Glomerular visceral epithelial cell (primary cell): ENCODE data around the gene FETUB.

Experiments
- DNase-seq: peaks from one replicate; pipeline ENCODE4 v3.0.0-alpha.2; 2016; ENCODE audit errors: extremely low spot score

The FETUB gene

GRCh38 chr3:186635532-186635931 lies 4.7 kb upstream of the FETUB start:
- DNase-seq = no peak

- DNase-seq = no peak
Measured at GRCh38 chr3:186636536-186636935, 3.7 kb upstream of the FETUB start.

- DNase-seq = no peak
Measured at GRCh38 chr3:186637686-186638085, 2.5 kb upstream of the FETUB start.

- no peak for DNase-seq
Measured at GRCh38 chr3:186638259-186638658, 1.9 kb upstream of the FETUB start.

GRCh38 chr3:186640473-186640818 lies 247 bp downstream of the FETUB start:
- no peak for DNase-seq

- DNase-seq = no peak
Measured at GRCh38 chr3:186640929-186641328, 730 bp downstream of the FETUB start.

- no peak for DNase-seq
Measured at GRCh38 chr3:186642014-186642413, 1.8 kb downstream of the FETUB start.

GRCh38 chr3:186643493-186643892 lies 3.3 kb downstream of the FETUB start:
- no peak for DNase-seq

- no peak for DNase-seq
Measured at GRCh38 chr3:186644683-186645082, 4.5 kb downstream of the FETUB start.

GRCh38 chr3:186646106-186646505 lies 5.9 kb downstream of the FETUB start:
- DNase-seq = no peak

GRCh38 chr3:186646841-186647240 lies 6.6 kb downstream of the FETUB start:
- no peak for DNase-seq

- DNase-seq = no peak
Measured at GRCh38 chr3:186648851-186649250, 8.7 kb downstream of the FETUB start.

- DNase-seq = no peak
Measured at GRCh38 chr3:186651678-186652215, 11.5 kb downstream of the FETUB start.

GRCh38 chr3:186653080-186653707 lies 13.0 kb downstream of the FETUB start:
- DNase-seq = no peak

GRCh38 chr3:186653984-186654383 lies 13.8 kb downstream of the FETUB start:
- DNase-seq = no peak

- DNase-seq = no peak
Measured at GRCh38 chr3:186663361-186664118, 23.3 kb downstream of the FETUB start.

- no peak for DNase-seq
Measured at GRCh38 chr3:186664119-186664495, 23.9 kb downstream of the FETUB start.

GRCh38 chr3:186664506-186664905 lies 24.3 kb downstream of the FETUB start:
- DNase-seq = no peak

GRCh38 chr3:186665625-186666188 lies 25.5 kb downstream of the FETUB start, which contains the start of gene HRG:
TSS of gene HRG (plus strand) at chr3:186666014. CDS start at chr3:186666032, 18 bp downstream.
- no peak for DNase-seq

- DNase-seq = no peak
Measured at GRCh38 chr3:186668426-186668825, 28.2 kb downstream of the FETUB start.

GRCh38 chr3:186669378-186670084 lies 29.3 kb downstream of the FETUB start:
- DNase-seq = no peak

- DNase-seq = no peak
Measured at GRCh38 chr3:186670155-186670554, 30.0 kb downstream of the FETUB start.
